Parathyroid adenoma (tissue), 2 donors: ENCODE results near the gene SLC35E1.

Experiments used
- H2AFZ ChIP-seq: fragments of 300-600 bp; sonication (generic); one replicate; pipeline ENCODE4 v1.7.0; 2017; ENCODE audit warnings: antibody characterized with exemption, mild to moderate bottlenecking
- H3K27ac ChIP-seq: fragments of 300-600 bp; sonication (generic); one replicate; pipeline ENCODE4 v1.7.0; 2017
- H3K27me3 ChIP-seq: fragments of 300-600 bp; sonication (generic); one replicate; pipeline ENCODE4 v1.7.0; 2017; ENCODE audit warnings: low read length; ENCODE audit not compliant: control insufficient read depth, insufficient read depth
- H3K36me3 ChIP-seq: fragments of 300-600 bp; sonication (generic); one replicate; pipeline ENCODE4 v1.7.0; 2017; ENCODE audit warnings: low read length; ENCODE audit not compliant: control insufficient read depth, insufficient read depth
- H3K4me1 ChIP-seq: fragments of 300-600 bp; sonication (generic); one replicate; pipeline ENCODE4 v1.7.0; 2017; ENCODE audit warnings: control low read depth
- H3K4me2 ChIP-seq: fragments of 300-600 bp; sonication (generic); one replicate; pipeline ENCODE4 v1.7.0; 2017; ENCODE audit warnings: low read length
- H3K4me3 ChIP-seq: fragments of 300-600 bp; sonication (generic); one replicate; pipeline ENCODE4 v1.7.0; 2017; ENCODE audit warnings: low read depth, low read length
- H3K79me2 ChIP-seq: fragments of 300-600 bp; sonication (generic); one replicate; pipeline ENCODE4 v1.7.0; 2017; ENCODE audit warnings: control low read depth
- H3K9ac ChIP-seq: fragments of 300-600 bp; sonication (generic); one replicate; pipeline ENCODE4 v1.7.0; 2017; ENCODE audit warnings: mild to moderate bottlenecking
- H3K9me3 ChIP-seq: fragments of 300-600 bp; sonication (generic); one replicate; pipeline ENCODE4 v1.7.0; 2017; ENCODE audit warnings: low read length; ENCODE audit not compliant: control insufficient read depth
- CTCF ChIP-seq: fragments of 300-600 bp; sonication (generic); IDR thresholded peaks from one replicate; pipeline ENCODE4 v1.7.0; 2017; ENCODE audit warnings: antibody characterized with exemption, mild to moderate bottlenecking
- donor health status: primary hyperparathyroidism.

SLC35E1 gene

DNA sequence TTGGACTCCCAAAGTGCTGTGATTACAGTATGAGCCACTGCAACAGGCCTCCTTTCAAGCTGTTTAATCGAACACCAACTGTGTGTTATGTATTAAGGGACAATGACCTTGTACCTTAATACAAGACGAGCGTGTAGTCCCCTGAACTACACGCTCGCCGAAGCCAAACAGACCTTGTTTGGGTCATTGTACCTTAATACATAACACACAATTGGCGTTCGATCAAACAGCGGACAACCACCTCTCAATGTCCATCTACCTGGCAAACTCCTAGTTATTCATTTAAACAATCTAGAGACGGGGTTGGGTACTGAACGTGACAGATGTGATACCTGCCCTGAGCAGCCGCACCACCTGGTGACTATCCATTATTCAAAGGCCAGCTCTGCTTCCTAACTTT lies 31.3 kb downstream of the SLC35E1 start:
- Histone ChIP-seq H3K27me3 (no peaks in the 10 kb centered on the region), H3K79me2 (peaks cover 55% of the 10 kb centered on the region), H2AFZ (no peak overlapping the region), H3K4me1 (peaks cover 3% of the 10 kb centered on the region), H3K9me3 (no peaks in the 10 kb centered on the region), H3K4me3 (no peak overlapping the region), H3K9ac (no peak overlapping the region), H3K27ac (no peak overlapping the region), H3K4me2 (peak overlapping the region; percentile 93), H3K36me3 (no peaks in the 10 kb centered on the region)
- TF ChIP-seq CTCF = no peak

DNA sequence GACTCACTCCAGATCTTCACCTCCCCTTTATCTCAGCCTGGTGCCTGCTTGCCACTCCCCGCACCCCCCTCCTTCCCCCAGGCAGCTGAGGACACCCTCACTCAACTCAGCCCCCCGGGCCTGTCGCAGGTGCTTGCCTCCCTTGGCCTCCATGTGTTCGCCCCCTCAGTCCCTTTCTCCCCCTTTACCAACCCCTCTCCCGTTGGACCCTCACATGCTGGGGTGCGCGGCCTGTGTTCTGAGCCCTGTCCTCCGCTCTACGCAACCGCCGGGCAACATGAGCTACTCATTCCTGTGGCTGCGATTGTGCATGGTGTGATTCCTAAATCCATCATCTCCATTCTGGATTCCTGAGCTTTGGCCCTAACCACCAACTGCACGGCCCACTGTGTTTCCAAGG lies 35.1 kb downstream of the SLC35E1 start:
- no peak for TF ChIP-seq CTCF
- no peak overlapping the region for H3K4me3 ChIP-seq
- no peaks in the 10 kb centered on the region for H3K36me3 ChIP-seq
- peaks cover 59% of the 10 kb centered on the region for H3K79me2 ChIP-seq
- no peaks in the 10 kb centered on the region for H3K9me3 ChIP-seq
- no peak overlapping the region for H3K9ac ChIP-seq
- H3K4me2 ChIP-seq = no peak overlapping the region
- H3K27me3 ChIP-seq = no peaks in the 10 kb centered on the region
- no peak overlapping the region for H3K27ac ChIP-seq
- H3K4me1 ChIP-seq = peaks cover 3% of the 10 kb centered on the region
- no peak overlapping the region for H2AFZ ChIP-seq

DNA sequence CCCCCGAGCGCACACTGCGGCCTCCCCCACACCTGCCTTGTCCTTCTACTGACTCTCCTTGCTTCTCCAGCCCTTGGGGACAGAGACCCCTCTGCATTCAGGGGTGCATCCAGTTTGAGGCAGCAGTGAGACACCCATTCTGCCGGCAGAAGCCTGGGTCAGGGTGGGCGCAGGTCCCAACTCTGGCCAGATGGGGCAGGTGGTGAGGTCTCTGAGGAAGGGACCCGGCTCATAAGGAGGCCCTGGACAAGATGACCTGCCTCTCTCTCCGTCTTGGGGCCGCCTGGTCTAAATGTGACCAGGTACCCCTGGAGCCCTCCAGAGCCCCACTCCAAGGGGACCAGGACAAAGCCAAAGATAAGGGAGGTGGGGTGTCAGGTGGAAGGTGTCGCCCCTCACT lies 36.1 kb downstream of the SLC35E1 start:
- H3K27me3 ChIP-seq = no peaks in the 10 kb centered on the region
- peaks cover 3% of the 10 kb centered on the region for H3K4me1 ChIP-seq
- no peak overlapping the region for H2AFZ ChIP-seq
- H3K27ac ChIP-seq = no peak overlapping the region
- H3K9me3 ChIP-seq = no peaks in the 10 kb centered on the region
- H3K36me3 ChIP-seq = no peaks in the 10 kb centered on the region
- no peak overlapping the region for H3K4me2 ChIP-seq
- TF ChIP-seq CTCF = no peak
- peaks cover 49% of the 10 kb centered on the region for H3K79me2 ChIP-seq
- no peak overlapping the region for H3K9ac ChIP-seq
- H3K4me3 ChIP-seq = no peak overlapping the region

DNA sequence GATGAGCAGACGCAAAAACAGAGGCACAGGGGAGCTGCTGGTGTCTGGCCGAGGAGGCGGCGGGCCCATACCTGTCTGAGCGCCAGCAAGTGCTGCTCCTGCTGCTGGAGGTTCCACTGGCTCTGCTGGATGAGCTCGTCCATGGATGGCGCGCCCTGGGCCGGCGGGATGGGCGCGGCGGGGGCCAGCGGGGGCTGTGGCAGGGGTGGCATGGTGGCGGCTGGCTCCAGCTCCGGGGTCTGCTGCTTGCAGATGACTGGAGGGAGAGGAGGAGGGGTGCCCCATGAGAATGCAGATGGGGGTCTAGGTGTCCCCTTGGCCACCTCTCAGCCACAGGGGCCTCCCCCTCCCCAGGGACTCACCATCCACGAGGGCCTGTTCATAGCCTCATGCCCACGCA lies 36.8 kb downstream of the SLC35E1 start:
- H3K27ac ChIP-seq = no peak overlapping the region
- H3K27me3 ChIP-seq = no peaks in the 10 kb centered on the region
- no peaks in the 10 kb centered on the region for H3K36me3 ChIP-seq
- H3K4me1 ChIP-seq = no peaks in the 10 kb centered on the region
- no peak overlapping the region for H3K4me2 ChIP-seq
- no peaks in the 10 kb centered on the region for H3K9me3 ChIP-seq
- H3K79me2 ChIP-seq = peaks cover 42% of the 10 kb centered on the region
- H2AFZ ChIP-seq = no peak overlapping the region
- TF ChIP-seq CTCF = no peak
- no peak overlapping the region for H3K4me3 ChIP-seq
- no peak overlapping the region for H3K9ac ChIP-seq

DNA sequence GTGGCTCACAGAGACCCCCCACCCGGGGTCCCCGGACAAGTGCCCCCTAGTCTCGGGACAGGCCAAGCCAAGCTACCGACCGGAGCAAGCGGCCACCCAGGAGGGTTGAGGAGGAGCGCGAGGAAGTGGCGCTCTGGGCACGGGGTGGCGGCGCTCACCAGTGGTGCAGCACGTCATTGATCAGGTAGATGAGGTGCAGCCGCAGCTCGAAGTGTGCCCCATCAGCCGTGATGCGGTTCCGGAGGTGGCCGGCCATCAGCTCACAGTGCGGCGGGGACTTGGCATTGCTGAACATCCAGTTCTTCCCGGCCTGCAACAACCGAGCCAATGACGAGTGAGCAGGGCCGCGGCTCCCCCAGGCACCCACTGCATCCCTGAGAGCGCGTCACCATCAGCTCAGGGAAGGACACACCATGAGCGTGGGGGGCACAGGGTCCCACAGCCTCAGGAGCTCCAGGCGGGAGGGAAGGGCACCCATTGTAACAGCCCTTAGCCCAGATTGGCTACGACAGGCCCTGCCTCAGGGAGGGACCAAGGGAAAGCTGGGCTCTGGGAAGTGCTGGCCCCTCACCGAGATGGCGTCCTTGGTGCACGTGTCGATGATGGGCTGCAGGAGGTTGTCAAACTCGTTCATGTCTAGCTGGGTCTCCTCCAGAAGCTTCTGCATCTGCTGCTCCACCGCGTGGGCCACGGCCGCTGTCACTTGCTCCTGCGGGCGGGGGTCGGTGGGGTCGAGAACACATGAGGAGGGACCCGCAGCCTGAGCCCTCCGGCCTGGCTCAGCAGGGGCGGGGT lies 39.6 kb downstream of the SLC35E1 start:
- H3K36me3 ChIP-seq = no peaks in the 10 kb centered on the region
- no peak overlapping the region for H2AFZ ChIP-seq
- H3K27ac ChIP-seq = no peak overlapping the region
- H3K4me1 ChIP-seq = no peaks in the 10 kb centered on the region
- no peaks in the 10 kb centered on the region for H3K9me3 ChIP-seq
- H3K4me2 ChIP-seq = no peak overlapping the region
- H3K79me2 ChIP-seq = peaks cover 19% of the 10 kb centered on the region
- H3K27me3 ChIP-seq = no peaks in the 10 kb centered on the region
- TF ChIP-seq CTCF = no peak
- H3K4me3 ChIP-seq = no peak overlapping the region
- H3K9ac ChIP-seq = no peak overlapping the region
